GM12873 (cell line): Measurements from ENCODE around the gene SRM.

Experiments used
- TF ChIP-seq, protein P1 (sequence below): IDR thresholded peaks from 2 replicates; pipeline ENCODE4 v1.5.1; 2012; ENCODE audit warnings: low read depth, mild to moderate bottlenecking, moderate library complexity, low read length, control low read depth; ENCODE audit not compliant: insufficient read depth; ENCODE audit errors: missing control alignments

The SRM gene

DNA sequence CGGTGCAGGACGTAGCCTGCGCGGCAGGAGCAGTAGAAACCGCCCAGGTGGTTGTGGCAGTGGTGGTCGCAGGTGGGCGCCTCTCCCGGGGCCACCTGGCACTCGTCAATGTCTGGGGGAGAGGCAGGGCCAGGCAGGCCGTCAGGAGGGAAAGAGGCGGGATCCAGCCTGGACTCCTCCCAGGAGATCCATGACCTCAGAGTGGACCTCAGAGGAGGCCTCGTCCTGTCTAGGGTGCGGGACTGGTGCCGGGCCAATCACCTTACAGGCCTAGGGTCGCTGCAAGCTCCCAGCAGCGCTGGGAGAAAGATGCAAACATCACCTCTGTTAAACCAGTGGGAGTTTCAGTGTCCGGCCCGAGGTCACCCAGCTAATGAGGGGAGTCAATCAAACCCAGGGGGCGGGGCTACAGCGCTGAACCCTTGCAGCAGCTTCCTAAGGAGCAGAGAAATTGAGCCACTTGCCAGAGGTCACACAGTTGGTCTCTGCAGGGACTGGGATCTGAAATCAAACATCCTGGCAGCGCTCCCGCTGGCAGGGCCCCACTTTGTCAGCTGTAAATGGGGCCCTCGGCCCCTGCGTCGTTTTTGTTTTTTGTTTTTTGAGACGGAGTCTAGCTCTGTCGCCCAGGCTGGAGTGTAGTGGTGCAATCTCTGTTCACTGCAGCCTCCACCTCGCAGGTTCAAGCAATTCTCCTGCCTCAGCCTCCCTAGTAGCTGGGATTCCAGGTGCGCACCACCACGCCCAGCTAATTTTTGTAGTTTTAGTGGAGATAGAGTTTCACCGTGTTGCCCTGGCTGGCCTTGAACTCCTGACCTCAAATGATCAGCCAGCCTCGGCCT, 14.2 kb downstream of the SRM start:
- TF ChIP-seq, protein P1, sequence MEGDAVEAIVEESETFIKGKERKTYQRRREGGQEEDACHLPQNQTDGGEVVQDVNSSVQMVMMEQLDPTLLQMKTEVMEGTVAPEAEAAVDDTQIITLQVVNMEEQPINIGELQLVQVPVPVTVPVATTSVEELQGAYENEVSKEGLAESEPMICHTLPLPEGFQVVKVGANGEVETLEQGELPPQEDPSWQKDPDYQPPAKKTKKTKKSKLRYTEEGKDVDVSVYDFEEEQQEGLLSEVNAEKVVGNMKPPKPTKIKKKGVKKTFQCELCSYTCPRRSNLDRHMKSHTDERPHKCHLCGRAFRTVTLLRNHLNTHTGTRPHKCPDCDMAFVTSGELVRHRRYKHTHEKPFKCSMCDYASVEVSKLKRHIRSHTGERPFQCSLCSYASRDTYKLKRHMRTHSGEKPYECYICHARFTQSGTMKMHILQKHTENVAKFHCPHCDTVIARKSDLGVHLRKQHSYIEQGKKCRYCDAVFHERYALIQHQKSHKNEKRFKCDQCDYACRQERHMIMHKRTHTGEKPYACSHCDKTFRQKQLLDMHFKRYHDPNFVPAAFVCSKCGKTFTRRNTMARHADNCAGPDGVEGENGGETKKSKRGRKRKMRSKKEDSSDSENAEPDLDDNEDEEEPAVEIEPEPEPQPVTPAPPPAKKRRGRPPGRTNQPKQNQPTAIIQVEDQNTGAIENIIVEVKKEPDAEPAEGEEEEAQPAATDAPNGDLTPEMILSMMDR = no peak

DNA sequence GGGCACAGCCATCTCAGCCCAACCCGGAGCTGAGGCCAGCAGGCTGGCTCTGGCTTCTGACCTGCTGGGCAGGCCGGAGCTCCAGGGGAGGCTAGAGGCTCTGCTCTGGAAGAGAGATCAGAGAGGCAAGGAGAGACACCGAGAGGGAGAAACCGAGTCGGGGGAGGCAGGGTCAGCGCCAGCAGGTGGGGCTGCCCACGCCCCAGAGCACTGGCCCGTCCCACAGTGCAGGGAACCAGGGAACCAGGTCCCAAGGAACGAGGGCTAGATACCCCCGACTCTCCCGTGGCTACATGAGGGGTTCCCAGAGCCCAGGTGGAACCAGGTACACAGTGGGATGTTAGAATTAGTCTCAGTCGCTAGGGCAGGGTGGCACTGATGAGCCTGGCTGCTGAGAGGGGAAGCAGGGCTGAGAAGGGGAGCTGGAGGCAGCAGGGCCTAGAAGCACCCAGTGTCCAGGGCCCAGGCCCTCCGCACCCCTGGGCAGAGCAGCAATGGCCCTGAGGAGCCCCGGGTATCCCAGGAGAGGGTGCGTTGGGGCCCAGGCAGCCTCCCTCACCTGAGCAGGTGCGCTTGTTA, 14.9 kb downstream of the SRM start:
- TF ChIP-seq, protein P1 = no peak

DNA sequence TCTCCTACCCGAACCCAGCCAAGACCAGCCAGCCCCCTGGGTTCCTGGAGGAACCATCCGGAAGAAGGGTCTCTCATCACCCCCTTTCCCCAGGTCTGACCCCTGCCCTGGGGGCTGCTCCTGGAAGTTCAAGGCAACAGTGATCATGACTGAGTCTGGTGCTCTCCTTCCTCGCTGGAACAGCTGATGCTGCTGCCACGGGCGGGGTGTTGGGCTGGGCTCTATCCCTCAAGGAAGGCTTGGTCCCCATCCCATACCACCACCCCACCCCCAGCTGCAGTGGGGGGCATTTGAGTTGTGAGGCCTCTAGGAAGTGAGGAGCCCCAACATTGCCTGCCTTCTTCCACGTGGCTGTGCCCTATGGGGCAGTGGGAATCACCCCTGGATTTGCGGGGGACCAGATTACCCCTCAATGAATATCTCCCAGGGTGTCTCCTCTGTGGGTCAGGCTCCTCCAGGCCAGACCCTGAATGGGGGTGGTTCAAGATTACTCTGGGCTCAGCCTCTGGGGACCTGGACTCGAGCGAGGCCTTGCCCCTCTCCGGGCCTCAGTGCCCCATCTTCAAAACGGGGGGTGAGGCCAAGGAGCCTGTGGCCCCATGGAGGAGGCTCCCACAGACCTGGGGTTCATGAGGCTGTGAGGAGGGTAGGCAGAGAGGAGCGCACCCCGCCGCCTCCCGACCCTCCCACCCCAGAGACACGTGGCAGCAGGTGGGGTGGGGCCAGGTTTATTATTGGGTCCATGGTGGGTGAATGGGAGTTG, 15.6 kb downstream of the SRM start:
- TF ChIP-seq, protein P1 = no peak

DNA sequence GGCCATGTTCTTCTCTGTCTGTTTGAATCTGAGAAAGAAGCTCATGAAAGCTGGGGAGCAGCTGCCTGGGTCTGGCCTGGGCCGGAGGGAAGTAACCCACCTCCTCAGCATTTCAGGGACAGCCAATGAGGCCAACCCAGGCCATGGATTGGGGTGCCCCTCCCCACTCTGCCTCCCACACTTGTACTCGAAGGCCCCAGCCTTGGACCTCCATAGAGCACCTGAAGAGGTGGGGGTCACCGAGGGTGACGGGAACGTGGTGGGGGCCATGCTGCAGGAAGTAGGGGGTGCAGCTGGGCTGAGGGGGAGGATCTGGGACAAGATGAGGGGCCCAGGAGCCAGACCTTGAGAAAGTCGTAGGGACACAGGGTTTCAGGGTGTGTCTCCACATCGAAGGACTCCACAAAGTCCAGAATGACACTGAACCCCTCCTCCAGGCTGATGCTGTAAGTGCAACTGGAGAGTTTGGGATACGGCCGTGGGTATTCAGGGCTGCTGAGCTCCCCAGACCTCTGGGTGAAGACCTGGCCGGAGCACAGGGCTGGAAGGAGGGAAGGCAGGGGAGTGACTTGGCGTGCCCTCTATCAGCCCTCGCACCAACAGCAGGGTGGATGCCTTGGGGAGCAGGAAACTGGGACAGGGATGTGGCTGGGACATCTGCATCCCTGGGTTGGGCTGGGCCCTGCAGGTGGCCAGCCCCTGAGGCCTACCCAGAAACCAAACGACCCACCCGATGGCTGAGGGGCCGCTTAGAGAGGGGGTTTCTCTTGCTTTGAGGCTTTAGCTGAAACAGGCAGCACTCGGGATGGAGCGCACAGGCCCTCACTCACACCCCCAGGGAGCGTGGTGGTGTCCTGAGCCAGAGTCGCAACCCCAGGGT, 16.6 kb downstream of the SRM start:
- TF ChIP-seq, protein P1 = no peak

DNA sequence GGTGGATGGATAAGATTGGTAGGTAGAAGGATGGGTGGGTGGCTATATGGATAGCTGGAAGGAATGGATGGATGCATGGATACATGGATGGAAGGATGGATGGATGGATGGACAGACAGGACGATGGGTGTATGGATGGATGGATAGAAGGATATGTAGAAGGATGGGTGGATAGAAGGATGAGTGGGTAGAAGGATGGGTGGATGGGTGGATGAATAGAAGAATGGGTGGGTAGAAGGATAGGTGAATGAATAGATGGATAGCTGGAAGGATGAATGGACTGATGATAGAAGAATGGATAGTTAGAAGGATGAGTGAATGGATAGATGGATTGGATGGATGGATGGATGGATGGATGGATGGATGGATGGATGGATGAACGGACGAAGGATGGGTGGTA, 17.8 kb downstream of the SRM start:
- TF ChIP-seq, protein P1 = no peak

DNA sequence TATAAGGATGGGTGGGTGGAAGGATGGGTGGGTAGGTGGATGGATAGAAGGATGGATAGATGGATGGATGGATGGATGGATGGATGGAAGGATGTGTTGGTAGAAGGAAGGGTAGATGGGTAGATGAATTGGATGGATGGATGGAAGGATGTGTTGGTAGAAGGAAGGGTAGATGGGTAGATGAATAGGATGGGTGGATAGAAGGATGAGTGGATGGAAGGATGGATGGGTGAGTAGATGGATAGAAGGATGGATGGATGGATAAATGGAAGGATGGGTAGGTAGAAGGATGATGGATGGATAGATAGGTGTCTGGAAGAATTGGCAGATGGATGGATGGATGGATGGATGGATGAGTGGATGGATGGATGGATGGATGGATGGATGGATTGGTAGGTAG, 18.8 kb downstream of the SRM start:
- TF ChIP-seq, protein P1 = no peak
